GM12873 (cell line): ENCODE results near the gene CELF1.

Source experiments
- TF ChIP-seq, protein P1 (sequence below): IDR thresholded peaks from 2 replicates; pipeline ENCODE4 v1.5.1; 2012; ENCODE audit warnings: low read depth, mild to moderate bottlenecking, moderate library complexity, low read length, control low read depth; ENCODE audit not compliant: insufficient read depth; ENCODE audit errors: missing control alignments

Gene CELF1

GRCh38 chr11:47516155-47516554 lies 36.8 kb downstream of the CELF1 start:
- TF ChIP-seq, protein P1, sequence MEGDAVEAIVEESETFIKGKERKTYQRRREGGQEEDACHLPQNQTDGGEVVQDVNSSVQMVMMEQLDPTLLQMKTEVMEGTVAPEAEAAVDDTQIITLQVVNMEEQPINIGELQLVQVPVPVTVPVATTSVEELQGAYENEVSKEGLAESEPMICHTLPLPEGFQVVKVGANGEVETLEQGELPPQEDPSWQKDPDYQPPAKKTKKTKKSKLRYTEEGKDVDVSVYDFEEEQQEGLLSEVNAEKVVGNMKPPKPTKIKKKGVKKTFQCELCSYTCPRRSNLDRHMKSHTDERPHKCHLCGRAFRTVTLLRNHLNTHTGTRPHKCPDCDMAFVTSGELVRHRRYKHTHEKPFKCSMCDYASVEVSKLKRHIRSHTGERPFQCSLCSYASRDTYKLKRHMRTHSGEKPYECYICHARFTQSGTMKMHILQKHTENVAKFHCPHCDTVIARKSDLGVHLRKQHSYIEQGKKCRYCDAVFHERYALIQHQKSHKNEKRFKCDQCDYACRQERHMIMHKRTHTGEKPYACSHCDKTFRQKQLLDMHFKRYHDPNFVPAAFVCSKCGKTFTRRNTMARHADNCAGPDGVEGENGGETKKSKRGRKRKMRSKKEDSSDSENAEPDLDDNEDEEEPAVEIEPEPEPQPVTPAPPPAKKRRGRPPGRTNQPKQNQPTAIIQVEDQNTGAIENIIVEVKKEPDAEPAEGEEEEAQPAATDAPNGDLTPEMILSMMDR, result no peak

GRCh38 chr11:47514825-47515647 lies 37.9 kb downstream of the CELF1 start:
- TF ChIP-seq, protein P1, result no peak

GRCh38 chr11:47512701-47513100 lies 40.2 kb downstream of the CELF1 start:
- TF ChIP-seq, protein P1, result no peak

GRCh38 chr11:47511917-47512316 lies 41.0 kb downstream of the CELF1 start:
- TF ChIP-seq, protein P1, result no peak

DNA sequence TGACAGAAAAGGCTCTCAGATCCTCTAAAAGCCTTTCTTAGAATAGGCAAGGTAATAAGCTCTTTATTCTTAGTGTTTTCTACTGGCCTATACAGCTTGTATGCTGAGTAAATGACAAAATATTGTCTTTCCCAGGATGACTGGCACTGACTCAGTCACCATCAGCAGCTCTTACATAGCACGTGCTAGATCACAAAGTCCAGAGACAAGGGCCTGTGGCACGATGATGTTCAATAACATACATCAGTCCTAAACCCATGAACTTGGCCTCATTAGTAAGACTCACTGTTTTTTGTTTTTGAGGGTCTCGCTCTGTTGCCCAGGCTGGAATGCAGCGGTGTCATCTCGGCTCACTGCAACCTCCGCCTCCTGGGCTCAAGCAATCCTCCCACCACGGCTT lies 42.7 kb downstream of the CELF1 start:
- TF ChIP-seq, protein P1, result no peak

DNA sequence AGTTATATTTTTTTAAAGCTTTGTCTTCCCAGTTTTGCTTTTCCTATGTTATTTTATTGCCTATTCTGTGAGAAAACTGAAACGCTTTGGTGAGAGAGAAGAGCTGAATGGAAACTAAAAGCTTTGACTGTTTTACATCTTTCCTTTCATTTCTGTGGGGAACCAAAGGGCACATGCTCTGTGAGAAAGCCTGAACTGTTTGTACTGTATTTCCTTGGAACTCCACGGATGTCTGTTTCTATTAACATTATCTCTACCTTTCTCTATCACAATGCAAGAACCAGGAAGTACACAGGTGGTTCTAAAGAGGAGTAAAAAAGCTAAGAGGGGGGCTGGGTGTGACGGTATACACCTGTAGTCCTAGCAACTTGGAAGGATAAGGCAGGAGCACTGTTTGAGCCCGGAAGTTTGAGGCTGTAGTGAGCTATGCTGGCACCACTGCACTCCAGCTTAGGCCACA lies 43.8 kb downstream of the CELF1 start:
- TF ChIP-seq, protein P1, result no peak

DNA sequence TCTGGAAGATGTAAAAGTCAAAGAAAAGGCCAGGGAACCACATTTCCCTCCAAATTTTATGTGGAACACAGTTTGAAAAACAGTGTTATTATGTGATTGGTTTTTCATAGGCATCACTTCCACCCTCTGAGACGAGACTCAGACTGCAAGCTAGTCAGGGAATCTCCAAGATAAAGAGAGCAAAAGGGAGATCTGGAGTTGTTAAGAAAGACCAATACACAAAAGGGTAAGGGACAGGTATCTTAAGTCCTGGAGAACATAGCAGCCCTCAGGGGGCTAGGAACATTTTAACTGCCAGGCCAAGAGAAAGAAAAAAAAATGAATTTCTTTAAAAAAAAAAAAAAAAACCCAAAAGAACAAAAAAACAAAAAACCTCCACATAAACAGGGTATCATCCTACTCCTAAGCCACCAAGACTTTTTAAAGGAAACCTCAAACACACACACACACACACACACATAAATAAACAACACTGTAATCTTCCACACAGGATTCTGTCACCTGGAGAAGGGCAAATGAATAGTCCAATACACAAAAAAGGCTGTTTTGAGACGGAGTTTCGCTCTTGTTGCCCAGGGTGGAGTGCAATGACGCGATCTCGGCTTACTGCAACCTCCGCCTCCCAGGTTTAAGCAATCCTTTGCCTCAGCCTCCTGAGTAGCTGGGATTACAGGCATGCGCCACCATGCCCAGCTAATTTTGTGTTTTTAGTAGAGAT lies 44.5 kb downstream of the CELF1 start:
- TF ChIP-seq, protein P1, result no peak
